ENCODE measurements around the gene WDR48.

- TF ChIP-seq, protein P1, sequence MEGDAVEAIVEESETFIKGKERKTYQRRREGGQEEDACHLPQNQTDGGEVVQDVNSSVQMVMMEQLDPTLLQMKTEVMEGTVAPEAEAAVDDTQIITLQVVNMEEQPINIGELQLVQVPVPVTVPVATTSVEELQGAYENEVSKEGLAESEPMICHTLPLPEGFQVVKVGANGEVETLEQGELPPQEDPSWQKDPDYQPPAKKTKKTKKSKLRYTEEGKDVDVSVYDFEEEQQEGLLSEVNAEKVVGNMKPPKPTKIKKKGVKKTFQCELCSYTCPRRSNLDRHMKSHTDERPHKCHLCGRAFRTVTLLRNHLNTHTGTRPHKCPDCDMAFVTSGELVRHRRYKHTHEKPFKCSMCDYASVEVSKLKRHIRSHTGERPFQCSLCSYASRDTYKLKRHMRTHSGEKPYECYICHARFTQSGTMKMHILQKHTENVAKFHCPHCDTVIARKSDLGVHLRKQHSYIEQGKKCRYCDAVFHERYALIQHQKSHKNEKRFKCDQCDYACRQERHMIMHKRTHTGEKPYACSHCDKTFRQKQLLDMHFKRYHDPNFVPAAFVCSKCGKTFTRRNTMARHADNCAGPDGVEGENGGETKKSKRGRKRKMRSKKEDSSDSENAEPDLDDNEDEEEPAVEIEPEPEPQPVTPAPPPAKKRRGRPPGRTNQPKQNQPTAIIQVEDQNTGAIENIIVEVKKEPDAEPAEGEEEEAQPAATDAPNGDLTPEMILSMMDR (IDR thresholded peaks at IDR 0.05), result no peak
- TF ChIP-seq POLR2A (IDR thresholded peaks at IDR 0.05), result no peak
Observed at GRCh38 chr3:39075910-39076309, 24.1 kb downstream of the WDR48 start.

All from lower leg skin (tissue), 3 donors.